D721Med (cell line): ENCODE measurements around the gene SUPT6H.
A peak's percentile ranks its signal among the peaks of the same experiment; 100 is the strongest.

ENCODE experiments used
- DNase-seq: peaks from one replicate; pipeline ENCODE4 v3.0.0; 2011; ENCODE audit warnings: low spot score; ENCODE audit not compliant: insufficient read length
- FAIRE-seq: peaks from 2 replicates; lab custom pipeline; 2011; peaks lifted over from hg19 to GRCh38; lab: Jason Lieb, UNC
- TF ChIP-seq, protein P1 (sequence below): IDR thresholded peaks from 2 replicates; pipeline ENCODE4 v1.5.1; 2012; ENCODE audit warnings: mild to moderate bottlenecking, control low read depth; ENCODE audit not compliant: insufficient read depth; ENCODE audit errors: missing control alignments

The SUPT6H gene

DNA sequence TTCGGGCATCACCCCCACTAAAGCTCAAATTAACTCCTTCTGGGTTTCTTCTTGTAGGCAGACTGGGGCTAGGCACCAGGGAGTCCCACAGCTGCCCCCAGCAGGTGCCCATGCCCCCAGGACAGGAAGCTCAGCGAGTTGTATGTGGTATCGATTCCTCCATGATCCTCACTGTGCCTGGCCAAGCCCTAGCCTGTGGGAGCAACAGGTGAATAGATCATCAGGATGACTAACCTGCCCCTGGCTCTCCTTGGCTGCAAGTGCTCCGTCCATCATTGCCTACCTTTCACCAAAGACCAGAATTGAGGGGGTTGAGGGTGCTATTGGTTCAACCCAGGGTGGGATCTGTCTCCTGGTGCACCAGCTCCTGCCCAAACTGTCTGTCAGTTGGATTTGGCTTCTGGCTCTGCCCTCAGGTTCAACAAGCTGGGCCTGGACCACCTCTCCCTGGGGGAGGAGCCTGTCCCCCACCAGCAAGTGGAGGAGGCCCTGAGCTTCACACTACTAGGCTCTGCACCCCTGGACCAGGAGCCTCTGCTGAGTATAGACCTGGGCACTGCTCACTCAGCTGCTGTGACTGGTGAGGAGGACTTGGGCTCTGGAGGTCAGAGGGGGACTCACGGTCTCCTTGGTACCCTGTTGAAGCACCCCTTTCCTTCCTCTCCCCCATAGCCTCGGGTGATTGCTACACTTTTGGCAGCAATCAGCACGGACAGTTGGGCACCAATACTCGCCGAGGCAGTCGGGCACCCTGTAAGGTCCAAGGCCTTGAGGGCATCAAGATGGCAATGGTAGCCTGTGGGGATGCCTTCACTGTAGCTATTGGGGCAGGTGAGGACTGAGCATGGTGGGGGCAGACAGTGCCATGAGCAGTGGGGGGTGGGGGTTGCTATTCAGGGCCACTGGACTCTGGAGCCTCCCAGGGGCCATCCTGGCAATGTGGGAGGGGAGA, 78.7 kb downstream of the SUPT6H start:
- no peak for FAIRE-seq

GRCh38 chr17:28741358-28742349, 79.6 kb downstream of the SUPT6H start:
- no peak for DNase-seq
- TF ChIP-seq, protein P1, sequence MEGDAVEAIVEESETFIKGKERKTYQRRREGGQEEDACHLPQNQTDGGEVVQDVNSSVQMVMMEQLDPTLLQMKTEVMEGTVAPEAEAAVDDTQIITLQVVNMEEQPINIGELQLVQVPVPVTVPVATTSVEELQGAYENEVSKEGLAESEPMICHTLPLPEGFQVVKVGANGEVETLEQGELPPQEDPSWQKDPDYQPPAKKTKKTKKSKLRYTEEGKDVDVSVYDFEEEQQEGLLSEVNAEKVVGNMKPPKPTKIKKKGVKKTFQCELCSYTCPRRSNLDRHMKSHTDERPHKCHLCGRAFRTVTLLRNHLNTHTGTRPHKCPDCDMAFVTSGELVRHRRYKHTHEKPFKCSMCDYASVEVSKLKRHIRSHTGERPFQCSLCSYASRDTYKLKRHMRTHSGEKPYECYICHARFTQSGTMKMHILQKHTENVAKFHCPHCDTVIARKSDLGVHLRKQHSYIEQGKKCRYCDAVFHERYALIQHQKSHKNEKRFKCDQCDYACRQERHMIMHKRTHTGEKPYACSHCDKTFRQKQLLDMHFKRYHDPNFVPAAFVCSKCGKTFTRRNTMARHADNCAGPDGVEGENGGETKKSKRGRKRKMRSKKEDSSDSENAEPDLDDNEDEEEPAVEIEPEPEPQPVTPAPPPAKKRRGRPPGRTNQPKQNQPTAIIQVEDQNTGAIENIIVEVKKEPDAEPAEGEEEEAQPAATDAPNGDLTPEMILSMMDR, result no peak
- FAIRE-seq, result no peak

More for the DNA sequence above, 78.7 kb downstream of the SUPT6H start:
- no peak for DNase-seq
- TF ChIP-seq, protein P1, result no peak

DNA sequence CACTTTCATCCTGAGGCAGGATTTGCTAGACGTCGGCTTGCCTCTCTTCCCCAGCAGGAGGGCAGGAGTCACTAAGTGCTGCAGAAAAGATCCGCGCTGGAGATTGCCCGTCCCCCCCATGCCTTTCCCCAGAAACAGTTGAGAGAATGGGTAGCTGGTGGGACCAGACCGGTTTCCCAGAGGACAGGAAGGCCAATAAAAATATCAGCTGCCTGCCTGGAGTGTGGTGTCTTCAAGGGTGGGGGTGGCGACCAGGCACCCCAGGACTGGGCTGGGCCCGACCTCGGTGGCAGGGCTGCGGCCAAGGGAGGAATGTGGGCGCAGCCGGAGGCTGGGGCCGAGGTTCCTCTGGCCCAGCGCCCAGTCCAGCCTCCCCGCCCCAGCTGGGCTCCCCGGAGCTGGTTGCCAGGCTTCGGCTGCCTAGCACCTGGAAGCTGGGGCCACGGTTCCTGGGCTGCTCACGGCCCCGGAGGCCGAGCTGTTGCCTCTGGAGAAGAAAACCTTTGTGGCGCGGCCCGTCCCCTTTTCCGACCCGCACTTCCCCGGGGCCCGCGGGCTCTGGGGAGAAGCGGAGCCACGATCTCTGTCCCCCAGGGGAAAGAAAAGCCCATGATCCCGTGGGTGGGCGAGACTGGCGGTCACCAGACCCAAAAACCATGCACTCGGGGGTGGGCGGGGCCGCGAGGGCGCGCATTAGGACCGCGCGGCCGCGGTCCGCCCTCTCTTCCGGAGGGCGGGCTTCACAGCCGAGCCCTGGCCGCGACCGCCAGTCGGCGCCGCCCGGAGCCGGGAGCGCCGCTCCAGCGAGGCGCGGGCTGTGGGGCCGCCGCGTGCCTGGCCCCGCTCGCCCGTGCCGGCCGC, 81.5 kb downstream of the SUPT6H start, which contains the start of gene TRAF4:
Gene TRAF4, plus strand, starts transcription at position 769 of the 861 bp plus-strand sequence. CDS start 102 bp downstream, outside the sequence.
- TF ChIP-seq, protein P1, result peak; percentile 12
- DNase-seq (peak; percentile 73), FAIRE-seq (no peak)

DNA sequence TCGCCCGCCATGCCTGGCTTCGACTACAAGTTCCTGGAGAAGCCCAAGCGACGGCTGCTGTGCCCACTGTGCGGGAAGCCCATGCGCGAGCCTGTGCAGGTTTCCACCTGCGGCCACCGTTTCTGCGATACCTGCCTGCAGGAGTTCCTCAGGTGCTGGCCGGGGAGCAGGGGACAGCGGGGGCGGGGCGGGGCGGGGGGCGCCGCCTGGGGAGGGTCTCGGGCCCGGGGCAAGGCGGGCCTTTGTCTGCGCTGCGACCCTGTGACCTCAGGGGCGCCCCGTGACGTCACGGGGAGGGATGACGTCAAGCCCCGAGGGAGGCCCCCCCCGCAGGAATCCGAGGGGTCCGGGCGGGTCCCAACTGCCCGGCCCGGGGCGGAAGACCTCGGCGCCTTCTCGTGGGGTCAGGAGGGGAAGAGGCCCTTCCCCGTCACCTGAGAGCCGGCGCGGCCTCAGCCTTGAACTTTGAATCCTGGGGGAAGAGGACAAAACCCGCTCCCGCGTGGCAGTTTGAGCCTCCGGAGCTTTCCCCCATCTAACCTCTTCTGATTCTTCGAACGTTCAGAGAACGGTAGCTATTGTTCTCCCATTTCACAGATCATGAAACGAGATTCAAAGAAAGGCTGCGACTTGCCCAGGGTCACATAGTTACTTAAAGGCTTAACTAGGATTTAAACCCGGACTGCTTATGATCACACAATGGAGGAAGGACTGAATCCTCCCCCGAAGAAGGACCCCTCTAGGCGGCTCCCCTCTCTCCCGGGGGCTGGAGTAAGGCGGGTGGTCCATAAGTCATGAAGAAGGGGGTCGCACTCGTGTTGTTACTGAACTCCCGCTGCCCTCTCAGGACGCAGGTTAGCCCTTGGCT, 82.3 kb downstream of the SUPT6H start:
- FAIRE-seq (no peak), DNase-seq (peak; percentile 54)
- TF ChIP-seq, protein P1, result no peak

DNA sequence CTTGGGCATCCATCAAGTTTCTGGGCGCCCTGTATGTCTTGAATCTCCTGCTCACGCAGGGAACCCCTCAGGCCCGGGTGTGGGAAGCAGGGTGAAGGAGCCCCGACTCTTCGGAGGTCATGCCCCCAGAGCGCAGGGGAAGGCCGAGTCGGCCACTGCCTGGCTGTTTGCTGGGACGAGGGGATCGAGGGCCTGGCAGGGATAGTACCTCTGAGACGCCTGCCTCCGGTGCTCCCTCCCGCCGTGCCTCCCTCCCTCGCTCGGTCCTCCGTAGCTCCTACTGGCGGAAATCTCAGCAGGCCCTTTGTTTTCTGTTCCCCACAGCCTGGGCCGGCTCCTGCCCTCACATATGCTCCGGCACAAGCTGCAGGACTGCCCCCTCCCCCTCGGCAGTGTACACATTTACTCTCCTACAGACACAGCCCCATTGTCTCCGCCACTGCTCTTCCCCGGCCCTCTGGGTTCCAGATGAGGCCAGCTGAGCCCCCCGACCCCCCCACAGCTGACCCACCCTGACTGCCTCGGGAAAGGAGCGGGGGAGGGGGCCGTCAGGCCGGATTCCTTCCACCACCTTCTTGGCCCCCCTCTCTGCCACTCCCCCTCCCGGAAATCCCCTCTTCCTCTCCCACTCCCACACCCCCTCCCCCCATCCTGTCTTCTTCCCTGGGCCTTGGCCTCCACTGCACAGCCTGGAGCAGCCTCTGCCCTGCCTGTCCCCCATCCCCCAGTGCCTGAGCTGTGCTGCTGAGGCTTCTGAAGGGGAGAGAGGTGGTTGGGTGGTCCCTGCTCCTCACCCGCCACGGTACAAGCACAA, 83.2 kb downstream of the SUPT6H start:
- no peak for FAIRE-seq
- no peak for DNase-seq
- TF ChIP-seq, protein P1, result no peak
